Nephron progenitor cell (in vitro differentiated cells): Measurements from ENCODE around the gene DNAJC17.

Experiments used
- DNase-seq: peaks from one replicate; pipeline ENCODE4 v3.0.0; 2021
- H3K27ac Mint-ChIP-seq: 2 replicates; pipeline ENCODE4 v1.8.0; 2021; ENCODE audit warnings: mild to moderate bottlenecking, moderate library complexity, mixed read lengths
- H3K27me3 Mint-ChIP-seq: 2 replicates; pipeline ENCODE4 v1.8.0; 2021; ENCODE audit warnings: mild to moderate bottlenecking, low read depth, mixed read lengths; ENCODE audit not compliant: poor library complexity
- H3K36me3 Mint-ChIP-seq: 2 replicates; pipeline ENCODE4 v1.8.0; 2021; ENCODE audit warnings: low read depth, mixed read lengths
- H3K4me1 Mint-ChIP-seq: 2 replicates; pipeline ENCODE4 v1.8.0; 2021; ENCODE audit warnings: mixed read lengths
- H3K4me3 Mint-ChIP-seq: 2 replicates; pipeline ENCODE4 v1.8.0; 2021; ENCODE audit warnings: mild to moderate bottlenecking, moderate library complexity, mixed read lengths
- H3K9me3 Mint-ChIP-seq: 2 replicates; pipeline ENCODE4 v1.8.0; 2021; ENCODE audit warnings: mild to moderate bottlenecking, moderate library complexity, mixed read lengths
- TF ChIP-seq, protein P1 (sequence below): fragments of 200-600 bp; sonication (generic); IDR thresholded peaks from 2 replicates; pipeline ENCODE4 v1.5.0; 2021; ENCODE audit warnings: antibody characterized with exemption

DNAJC17 gene

DNA sequence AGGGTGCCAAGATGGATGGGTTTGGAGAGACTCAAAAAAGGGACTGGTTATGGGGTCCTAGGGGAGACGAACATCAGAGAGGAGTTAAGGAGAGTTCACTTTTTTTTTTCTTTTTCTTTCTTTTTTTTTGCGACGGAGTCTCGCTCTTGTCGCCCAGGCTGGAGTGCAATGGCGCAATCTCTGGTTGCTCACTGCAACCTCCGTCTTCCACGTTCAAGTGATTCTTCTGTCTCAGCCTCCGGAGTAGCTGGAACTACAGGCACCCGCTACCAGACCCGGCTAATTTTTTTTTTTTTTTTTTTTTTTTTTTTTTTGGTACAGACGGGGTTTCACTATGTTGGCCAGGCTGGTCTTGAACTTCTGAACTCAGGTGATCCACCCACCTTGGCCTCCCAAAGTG lies 37.8 kb upstream of the DNAJC17 start:
- no peak for DNase-seq
- Mint-ChIP-seq H3K27ac (peak overlapping the region; percentile 83), H3K4me3 (peak overlapping the region; percentile 86), H3K36me3 (no peaks in the 10 kb centered on the region), H3K4me1 (peaks cover 46% of the 10 kb centered on the region), H3K9me3 (no peaks in the 10 kb centered on the region), H3K27me3 (peaks cover 64% of the 10 kb centered on the region)
- TF ChIP-seq, protein P1, sequence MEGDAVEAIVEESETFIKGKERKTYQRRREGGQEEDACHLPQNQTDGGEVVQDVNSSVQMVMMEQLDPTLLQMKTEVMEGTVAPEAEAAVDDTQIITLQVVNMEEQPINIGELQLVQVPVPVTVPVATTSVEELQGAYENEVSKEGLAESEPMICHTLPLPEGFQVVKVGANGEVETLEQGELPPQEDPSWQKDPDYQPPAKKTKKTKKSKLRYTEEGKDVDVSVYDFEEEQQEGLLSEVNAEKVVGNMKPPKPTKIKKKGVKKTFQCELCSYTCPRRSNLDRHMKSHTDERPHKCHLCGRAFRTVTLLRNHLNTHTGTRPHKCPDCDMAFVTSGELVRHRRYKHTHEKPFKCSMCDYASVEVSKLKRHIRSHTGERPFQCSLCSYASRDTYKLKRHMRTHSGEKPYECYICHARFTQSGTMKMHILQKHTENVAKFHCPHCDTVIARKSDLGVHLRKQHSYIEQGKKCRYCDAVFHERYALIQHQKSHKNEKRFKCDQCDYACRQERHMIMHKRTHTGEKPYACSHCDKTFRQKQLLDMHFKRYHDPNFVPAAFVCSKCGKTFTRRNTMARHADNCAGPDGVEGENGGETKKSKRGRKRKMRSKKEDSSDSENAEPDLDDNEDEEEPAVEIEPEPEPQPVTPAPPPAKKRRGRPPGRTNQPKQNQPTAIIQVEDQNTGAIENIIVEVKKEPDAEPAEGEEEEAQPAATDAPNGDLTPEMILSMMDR = no peak

DNA sequence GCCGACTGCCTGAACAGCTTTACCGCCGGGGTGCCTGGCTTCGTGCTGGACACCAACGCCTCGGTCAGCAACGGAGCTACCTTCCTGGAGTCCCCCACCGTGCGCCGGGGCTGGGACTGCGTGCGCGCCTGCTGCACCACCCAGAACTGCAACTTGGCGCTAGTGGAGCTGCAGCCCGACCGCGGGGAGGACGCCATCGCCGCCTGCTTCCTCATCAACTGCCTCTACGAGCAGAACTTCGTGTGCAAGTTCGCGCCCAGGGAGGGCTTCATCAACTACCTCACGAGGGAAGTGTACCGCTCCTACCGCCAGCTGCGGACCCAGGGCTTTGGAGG lies 37.4 kb upstream of the DNAJC17 start:
- H3K27ac Mint-ChIP-seq = peak overlapping the region; percentile 83
- H3K4me1 Mint-ChIP-seq = peaks cover 46% of the 10 kb centered on the region
- H3K36me3 Mint-ChIP-seq = no peaks in the 10 kb centered on the region
- peak overlapping the region; percentile 86 for H3K4me3 Mint-ChIP-seq
- H3K27me3 Mint-ChIP-seq = peaks cover 67% of the 10 kb centered on the region
- TF ChIP-seq, protein P1 = no peak
- no peak for DNase-seq
- H3K9me3 Mint-ChIP-seq = no peaks in the 10 kb centered on the region

DNA sequence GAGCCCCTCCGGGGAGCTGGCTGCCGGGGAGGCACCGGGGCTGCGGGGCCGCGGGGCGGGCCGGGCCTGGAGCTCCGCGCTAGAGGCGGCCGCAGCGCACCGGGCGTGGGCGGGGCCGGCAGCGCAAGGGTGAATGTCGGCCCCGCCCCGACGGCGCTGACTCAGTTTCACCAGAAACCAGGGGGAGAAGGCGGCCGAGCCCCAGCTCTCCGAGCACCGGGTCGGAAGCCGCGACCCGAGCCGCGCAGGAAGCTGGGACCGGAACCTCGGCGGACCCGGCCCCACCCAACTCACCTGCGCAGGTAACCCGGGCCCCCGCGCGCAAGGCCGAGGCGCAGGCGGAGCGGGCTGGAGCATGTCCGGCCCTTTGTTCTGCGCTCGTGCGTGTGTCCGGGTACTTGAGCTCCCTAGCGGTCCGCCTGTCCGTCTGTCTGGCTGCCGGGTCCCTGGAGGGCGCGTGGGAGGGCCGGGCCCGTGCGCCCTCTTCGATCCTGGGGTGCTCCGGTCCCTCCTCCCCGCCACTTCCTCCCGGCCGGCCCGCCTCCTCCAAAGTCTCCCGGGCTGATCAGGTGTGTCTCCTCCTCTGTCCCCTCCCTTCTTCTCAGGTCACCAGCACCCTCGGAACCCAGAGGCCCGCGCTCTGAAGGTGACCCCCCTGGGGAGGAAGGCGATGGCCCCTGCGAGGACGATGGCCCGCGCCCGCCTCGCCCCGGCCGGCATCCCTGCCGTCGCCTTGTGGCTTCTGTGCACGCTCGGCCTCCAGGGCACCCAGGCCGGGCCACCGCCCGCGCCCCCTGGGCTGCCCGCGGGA lies 36.8 kb upstream of the DNAJC17 start, which contains the start of gene SPINT1:
SPINT1 (plus strand) TSS at position 164 of the 811 bp plus-strand sequence; CDS start at position 671, 507 bp downstream.
- Mint-ChIP-seq H3K4me3 (peak within 1 kb of the TSS; percentile 86), H3K27me3 (peaks cover 71% of the 10 kb centered on the region), H3K36me3 (no peaks in the 10 kb centered on the region), H3K27ac (peak within 1 kb of the TSS; percentile 83), H3K4me1 (peaks cover 46% of the 10 kb centered on the region), H3K9me3 (no peaks in the 10 kb centered on the region)
- TF ChIP-seq, protein P1 = no peak
- peak; percentile 65 for DNase-seq

DNA sequence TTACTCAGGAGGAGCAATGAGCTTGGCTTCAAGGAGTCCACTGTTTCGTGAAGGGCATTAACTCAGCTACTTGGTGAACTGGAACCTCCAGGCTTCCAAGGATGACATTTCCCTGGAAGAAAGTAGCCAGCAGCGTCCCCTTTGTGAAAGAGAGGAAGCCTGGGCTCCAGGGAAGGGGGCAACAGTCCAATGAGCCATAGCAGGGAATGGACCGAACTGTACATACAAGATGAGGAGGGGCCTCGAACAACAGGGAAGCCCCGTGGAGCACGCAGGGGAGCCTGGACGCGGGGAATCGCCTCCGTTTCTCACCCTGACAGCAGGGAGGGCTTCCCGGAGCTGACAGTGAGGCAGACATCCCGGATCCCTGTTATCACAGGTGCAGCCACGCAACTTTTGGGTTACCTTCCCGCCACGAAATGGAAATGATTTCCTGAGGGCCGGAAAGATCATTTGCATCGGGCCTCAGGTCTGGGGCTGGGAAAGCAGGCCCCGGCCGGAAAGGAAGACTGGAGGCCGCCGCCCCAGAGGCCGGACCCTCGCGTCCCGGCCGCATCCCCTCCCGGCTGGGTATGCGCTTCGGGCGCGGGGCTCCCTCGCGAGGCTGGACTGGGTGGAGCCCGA lies 36.1 kb upstream of the DNAJC17 start:
- DNase-seq = peak; percentile 23
- H3K27ac Mint-ChIP-seq = no peak overlapping the region
- peak overlapping the region; percentile 84 for H3K4me3 Mint-ChIP-seq
- H3K4me1 Mint-ChIP-seq = peaks cover 46% of the 10 kb centered on the region
- H3K9me3 Mint-ChIP-seq = no peaks in the 10 kb centered on the region
- no peaks in the 10 kb centered on the region for H3K36me3 Mint-ChIP-seq
- TF ChIP-seq, protein P1 = no peak
- H3K27me3 Mint-ChIP-seq = peaks cover 70% of the 10 kb centered on the region

DNA sequence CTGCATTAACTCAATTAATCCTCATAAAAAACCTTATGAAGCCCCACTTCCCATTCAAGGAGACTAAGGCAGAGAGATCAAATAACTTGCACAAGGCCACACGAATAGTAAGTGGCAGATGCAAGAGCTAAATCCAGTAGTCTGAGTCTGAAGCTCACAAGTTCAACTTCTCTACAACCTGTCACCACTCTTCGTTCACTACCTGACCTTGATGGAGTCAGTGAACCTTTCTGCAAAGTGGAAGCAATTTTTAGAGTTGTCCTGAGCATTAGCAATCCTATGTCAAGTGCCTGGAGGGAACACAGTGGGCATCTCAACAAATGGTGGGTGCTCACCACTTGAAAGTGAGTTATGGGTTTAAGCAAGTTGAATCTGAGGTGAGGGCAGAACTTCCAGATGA lies 34.5 kb upstream of the DNAJC17 start:
- Mint-ChIP-seq H3K4me1 (peaks cover 29% of the 10 kb centered on the region), H3K36me3 (no peaks in the 10 kb centered on the region), H3K27ac (no peak overlapping the region), H3K4me3 (no peak overlapping the region), H3K9me3 (no peaks in the 10 kb centered on the region), H3K27me3 (peaks cover 79% of the 10 kb centered on the region)
- TF ChIP-seq, protein P1 = no peak
- DNase-seq = no peak
